ENCODE results near the gene IRF1.

IRF1 gene

GRCh38 chr5:132461569-132462070 is 29.0 kb downstream of the IRF1 start:
- DNase-seq (ENCODE audit: low read depth, low spot score): no peak

GRCh38 chr5:132460846-132461568 is 29.6 kb downstream of the IRF1 start:
- no peak for DNase-seq (ENCODE audit: low read depth, low spot score)

- DNase-seq (ENCODE audit: low read depth, low spot score): no peak
These were observed 30.4 kb downstream of the IRF1 start for GRCh38 chr5:132459983-132460838.

GRCh38 chr5:132459031-132459982 is 31.3 kb downstream of the IRF1 start:
- DNase-seq (ENCODE audit: low read depth, low spot score): no peak

GRCh38 chr5:132458651-132459030 is 31.9 kb downstream of the IRF1 start:
- DNase-seq (ENCODE audit: low read depth, low spot score): no peak

GRCh38 chr5:132458226-132458560 is 32.4 kb downstream of the IRF1 start:
- no peak for DNase-seq (ENCODE audit: low read depth, low spot score)

GRCh38 chr5:132457371-132458225 is 33.0 kb downstream of the IRF1 start:
- no peak for DNase-seq (ENCODE audit: low read depth, low spot score)

GRCh38 chr5:132456987-132457361 is 33.6 kb downstream of the IRF1 start:
- DNase-seq (ENCODE audit: low read depth, low spot score): no peak

- DNase-seq (ENCODE audit: low read depth, low spot score): no peak
These were observed 34.1 kb downstream of the IRF1 start for GRCh38 chr5:132456296-132456986.

GRCh38 chr5:132455614-132456115 is 34.9 kb downstream of the IRF1 start:
- no peak for DNase-seq (ENCODE audit: low read depth, low spot score)

- DNase-seq (ENCODE audit: low read depth, low spot score): no peak
These were observed 36.2 kb downstream of the IRF1 start for GRCh38 chr5:132454361-132454760.

GRCh38 chr5:132451387-132451786 is 39.2 kb downstream of the IRF1 start:
- no peak for DNase-seq (ENCODE audit: low read depth, low spot score)

GRCh38 chr5:132449060-132449459 is 41.5 kb downstream of the IRF1 start:
- DNase-seq (ENCODE audit: low read depth, low spot score): no peak

- no peak for DNase-seq (ENCODE audit: low read depth, low spot score)
These were observed 43.4 kb downstream of the IRF1 start for GRCh38 chr5:132447196-132447595.

- no peak for DNase-seq (ENCODE audit: low read depth, low spot score)
These were observed 44.0 kb downstream of the IRF1 start for GRCh38 chr5:132446621-132447020.

- DNase-seq (ENCODE audit: low read depth, low spot score): no peak
These were observed 44.6 kb downstream of the IRF1 start for GRCh38 chr5:132445930-132446329.

- no peak for DNase-seq (ENCODE audit: low read depth, low spot score)
These were observed 45.0 kb downstream of the IRF1 start for GRCh38 chr5:132445640-132445923.

GRCh38 chr5:132444841-132445639 is 45.5 kb downstream of the IRF1 start:
- DNase-seq (ENCODE audit: low read depth, low spot score): no peak

GRCh38 chr5:132444061-132444460 is 46.5 kb downstream of the IRF1 start:
- DNase-seq (ENCODE audit: low read depth, low spot score): no peak
